Omental fat pad (tissue), 4 donors: ENCODE results near the gene CPNE1. TPM values are rescaled to one million over a fixed set of nuclear protein-coding genes. Genes with fewer than 3 reads are reported as not detected.
A peak's percentile ranks its signal among the peaks of the same experiment; 100 is the strongest.

ENCODE experiments used
- ATAC-seq: fragments of 150-250 bp; one replicate; pipeline ENCODE4 v1.9.1; 2016; ENCODE audit warnings: mild to moderate bottlenecking, moderate library complexity; ENCODE audit not compliant: low FRiP score
- DNase-seq: peaks from one replicate; pipeline ENCODE4 v3.0.0-alpha.2; 2019; ENCODE audit warnings: low spot score
- CTCF ChIP-seq, 3 donors: fragments of 450-650 bp; IDR thresholded peaks; one replicate each; pipeline ENCODE4 v1.5.1; 2016 to 2017; ENCODE audit warnings: antibody characterized with exemption in 3 of 3, mild to moderate bottlenecking in 3 of 3, moderate library complexity in 2 of 3
- total RNA-seq, 4 donors: library from RNA; depleted of rRNA; stranded (reverse); fragments of >200 nt; gene quantifications; one replicate each; pipeline ENCODE4 v1.1.0, GENCODE V29; 2016

The CPNE1 gene
- total RNA-seq, 4 donors from 2014 or later: 50.7 to 113 (median 85.2) TPM

GRCh38 chr20:35627121-35627520 lies 37.6 kb downstream of the CPNE1 start:
- ATAC-seq (no peak), DNase-seq (no peak)
- no peak for TF ChIP-seq CTCF (IDR thresholded peaks at IDR 0.05)

GRCh38 chr20:35626386-35627001 lies 38.2 kb downstream of the CPNE1 start:
- no peak for TF ChIP-seq CTCF (IDR thresholded peaks at IDR 0.05)
- no peak for ATAC-seq
- no peak for DNase-seq

- no peak for TF ChIP-seq CTCF (IDR thresholded peaks at IDR 0.05)
These were observed 38.9 kb downstream of the CPNE1 start for GRCh38 chr20:35625584-35626385.

GRCh38 chr20:35621560-35621946 lies 43.1 kb downstream of the CPNE1 start:
- TF ChIP-seq CTCF (IDR thresholded peaks at IDR 0.05): no peak
- ATAC-seq (no peak), DNase-seq (no peak)

More at GRCh38 chr20:35625584-35626385, 38.9 kb downstream of the CPNE1 start:
- DNase-seq (no peak), ATAC-seq (no peak)

GRCh38 chr20:35620818-35621559 lies 43.7 kb downstream of the CPNE1 start:
- ATAC-seq (no peak), DNase-seq (no peak)
- TF ChIP-seq CTCF (IDR thresholded peaks at IDR 0.05): no peak

GRCh38 chr20:35619196-35620095 lies 45.3 kb downstream of the CPNE1 start:
- peak; percentile 62 for ATAC-seq
- DNase-seq: peak; percentile 62
- no peak for TF ChIP-seq CTCF (IDR thresholded peaks at IDR 0.05)
